CD4-positive, alpha-beta memory T cell (primary cell): ENCODE results near the gene SLC16A11. TPM values are rescaled to one million over a fixed set of nuclear protein-coding genes. Genes with fewer than 3 reads are reported as not detected.

ENCODE experiments used
- CTCF ChIA-PET: fragments of 350-600 bp; sonication (Branson Sonifier 250); formaldehyde crosslinking; loops from one replicate; lab custom pipeline; 2021; ENCODE audit warnings: inconsistent platforms; ENCODE audit not compliant: partially characterized antibody; lab: Charles Lee
- POLR2A ChIA-PET: fragments of 350-600 bp; sonication (Branson Sonifier 250); formaldehyde crosslinking; loops from one replicate; lab custom pipeline; 2021; ENCODE audit not compliant: partially characterized antibody; lab: Charles Lee
- DNase-seq, 5 donors: peaks; one replicate each; pipeline versions ENCODE4 v3.0.0 to v3.0.0-alpha.2; 2020 to 2022; ENCODE audit warnings: mixed read lengths in 1 of 5
- H3K27ac ChIP-seq: one replicate; pipeline ENCODE4 v1.7.0; 2013; ENCODE audit warnings: low read depth, low read length
- H3K27me3 ChIP-seq: 2 replicates; pipeline ENCODE4 v1.7.0; 2013; ENCODE audit warnings: mild to moderate bottlenecking, low read length, moderate library complexity; ENCODE audit not compliant: insufficient read depth
- H3K36me3 ChIP-seq: 2 replicates; pipeline ENCODE4 v1.7.0; 2013; ENCODE audit warnings: mild to moderate bottlenecking, low read length, moderate library complexity; ENCODE audit not compliant: insufficient read depth
- H3K4me1 ChIP-seq: 2 replicates; pipeline ENCODE4 v1.7.0; 2013; ENCODE audit warnings: mild to moderate bottlenecking, low read length, moderate library complexity; ENCODE audit not compliant: insufficient read depth
- H3K4me3 ChIP-seq, 2 donors: one replicate each; pipeline ENCODE4 v1.7.0; 2013; ENCODE audit warnings: low read length in 2 of 2, mild to moderate bottlenecking in 1 of 2
- H3K9me3 ChIP-seq, 2 donors: one replicate each; pipeline ENCODE4 v1.7.0; 2013; ENCODE audit warnings: low read length in 2 of 2, control low read depth in 1 of 2; ENCODE audit not compliant: control insufficient read depth in 1 of 2
- H3K27ac Mint-ChIP-seq, 7 donors: one replicate each; pipeline ENCODE4 v1.8.0; 2020 to 2021; ENCODE audit warnings: mixed read lengths in 7 of 7, mild to moderate bottlenecking in 6 of 7, inconsistent platforms in 3 of 7, moderate library complexity in 3 of 7
- H3K27me3 Mint-ChIP-seq, 2 donors: one replicate each; pipeline ENCODE4 v1.8.0; 2020 to 2021; ENCODE audit warnings: mixed read lengths in 2 of 2
- H3K36me3 Mint-ChIP-seq, 2 donors: one replicate each; pipeline ENCODE4 v1.8.0; 2020 to 2021; ENCODE audit warnings: mixed read lengths in 2 of 2, inconsistent platforms in 1 of 2, mild to moderate bottlenecking in 1 of 2
- H3K4me1 Mint-ChIP-seq, 4 donors: one replicate each; pipeline ENCODE4 v1.8.0; 2020 to 2021; ENCODE audit warnings: mixed read lengths in 4 of 4, mild to moderate bottlenecking in 1 of 4
- H3K4me3 Mint-ChIP-seq, 8 donors: one replicate each; pipeline ENCODE4 v1.8.0; 2020 to 2021; ENCODE audit warnings: mixed read lengths in 8 of 8, mild to moderate bottlenecking in 7 of 8, moderate library complexity in 6 of 8, inconsistent platforms in 3 of 8
- H3K9me3 Mint-ChIP-seq, 8 donors: one replicate each; pipeline ENCODE4 v1.8.0; 2020 to 2021; ENCODE audit warnings: mixed read lengths in 8 of 8, mild to moderate bottlenecking in 5 of 8, inconsistent platforms in 3 of 8, moderate library complexity in 1 of 8
- intact Hi-C: fragments of 100-400 bp; cut with micrococcal nuclease; formaldehyde crosslinking; loops from one replicate; pipeline ENCODE4 v1.15.1; 2023
- polyA plus RNA-seq, 2 donors: library from polyadenylated mRNA; unstranded; fragments of 300-500 nt; fragmentation: Illumina TruSeq; gene quantifications; one replicate each; pipeline ENCODE4 v1.2.3, GENCODE V29; 2021
- total RNA-seq, 2 experiments: library from RNA; stranded (reverse); gene quantifications; one replicate each; pipeline ENCODE4 v1.2.3, GENCODE V29; 2021

The SLC16A11 gene
- total and polyA plus RNA-seq, 4 experiments from 2014 or later = 0.50 to 1.2 (median 0.79) TPM

- Mint-ChIP-seq H3K27me3 (peaks cover 0 to 3% of the 10 kb centered on the region in 2 donors), H3K4me3 (no peak overlapping the region), H3K4me1 (peaks cover 27 to 60% (median 41%) of the 10 kb centered on the region in 4 donors), H3K36me3 (no peaks in the 10 kb centered on the region), H3K9me3 (no peaks in the 10 kb centered on the region), H3K27ac (peak overlapping the region in 4 of 7 donors; percentile 4 to 66 (median 30))
- no peaks in the 10 kb centered on the region for H3K9me3 ChIP-seq
- DNase-seq = no peak
- intact Hi-C loops = no loop called here
- CTCF ChIA-PET = interaction anchor here (0.5 kb wide), 1 partner anchor 677 kb away, joined by 5 read pairs; no protein-coding TSS in a partner anchor
- POLR2A ChIA-PET = no interaction called here
- H3K27ac ChIP-seq = no peak overlapping the region
- H3K27me3 ChIP-seq = no peaks in the 10 kb centered on the region
- H3K36me3 ChIP-seq = no peaks in the 10 kb centered on the region
- H3K4me1 ChIP-seq = peaks cover 50% of the 10 kb centered on the region
- no peak overlapping the region for H3K4me3 ChIP-seq
Observed at GRCh38 chr17:7026471-7027115, 17.3 kb downstream of the SLC16A11 start.

GRCh38 chr17:7025245-7025644 lies 18.6 kb downstream of the SLC16A11 start:
- CTCF ChIA-PET = interaction anchor here (0.8 to 2.1 kb wide), 6 partner anchors 11 to 115 kb away, joined by 3 to 6 read pairs (median 4); partner anchors contain the start of gene SLC16A13
- POLR2A ChIA-PET = interaction anchor here (1.3 to 3.2 kb wide), 4 partner anchors 9 to 20 kb away, joined by 4 to 32 read pairs (median 12); partner anchors contain the start of genes RNASEK and SLC16A13
- Histone ChIP-seq H3K27me3 (no peaks in the 10 kb centered on the region), H3K4me1 (peaks cover 45% of the 10 kb centered on the region), H3K27ac (no peak overlapping the region), H3K4me3 (no peak overlapping the region), H3K36me3 (no peaks in the 10 kb centered on the region), H3K9me3 (no peaks in the 10 kb centered on the region)
- Mint-ChIP-seq H3K4me3 (peak overlapping the region in 1 of 8 donors; percentile 7), H3K27me3 (peaks cover 0 to 3% of the 10 kb centered on the region in 2 donors), H3K36me3 (no peaks in the 10 kb centered on the region), H3K9me3 (no peaks in the 10 kb centered on the region), H3K4me1 (peaks cover 26 to 61% (median 44%) of the 10 kb centered on the region in 4 donors), H3K27ac (peak overlapping the region in 4 of 7 donors; percentile 3 to 97 (median 60))
- intact Hi-C loops = no loop called here
- no peak for DNase-seq

DNA sequence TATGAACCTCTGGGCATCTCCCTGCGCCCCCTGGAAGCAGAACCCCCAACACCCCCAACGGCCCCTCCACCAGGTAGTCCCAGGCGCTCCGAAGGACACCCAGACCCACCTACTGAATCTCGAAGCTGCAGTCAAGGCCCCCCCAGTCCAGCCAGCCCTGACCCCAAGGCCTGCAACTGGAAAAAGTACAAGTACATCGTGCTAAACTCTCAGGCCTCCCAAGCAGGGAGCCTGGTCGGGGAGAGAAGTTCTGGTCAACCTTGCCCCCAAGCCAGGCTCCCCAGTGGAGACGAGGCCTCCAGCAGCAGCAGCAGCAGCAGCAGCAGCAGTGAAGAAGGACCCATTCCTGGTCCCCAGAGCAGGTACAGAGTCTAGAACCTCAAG lies 19.5 kb downstream of the SLC16A11 start:
- peak overlapping the region; percentile 29 to 97 (median 89) for H3K27ac Mint-ChIP-seq

GRCh38 chr17:7023576-7024401 lies 20.1 kb downstream of the SLC16A11 start:
- H3K36me3 Mint-ChIP-seq = no peaks in the 10 kb centered on the region
- Histone ChIP-seq H3K9me3 (no peaks in the 10 kb centered on the region), H3K4me3 (peak overlapping the region in 1 of 2 donors; percentile 18), H3K27me3 (no peaks in the 10 kb centered on the region), H3K36me3 (no peaks in the 10 kb centered on the region), H3K4me1 (peaks cover 31% of the 10 kb centered on the region), H3K27ac (peak overlapping the region; percentile 56)
- peak overlapping the region; percentile 89 to 97 (median 95) for H3K27ac Mint-ChIP-seq
- H3K27me3 Mint-ChIP-seq = peaks cover 0 to 3% of the 10 kb centered on the region in 2 donors
- peak overlapping the region; percentile 61 to 88 (median 78) for H3K4me3 Mint-ChIP-seq
- intact Hi-C loops = loop anchor here (1.0 kb wide), 2 partner anchors 8 to 12 kb away; no protein-coding TSS in a partner anchor
- no peaks in the 10 kb centered on the region for H3K9me3 Mint-ChIP-seq
- ChIA-PET POLR2A (interaction anchor here (0.6 to 3.2 kb wide), 9 partner anchors 8 to 108 kb away, joined by 3 to 32 read pairs (median 4); partner anchors contain the start of genes SLC16A11 and SLC16A13), CTCF (interaction anchor here (0.7 to 6.8 kb wide), 6 partner anchors 19 to 172 kb away, joined by 3 to 64 read pairs (median 6); no protein-coding TSS in a partner anchor)
- peaks cover 12 to 49% (median 32%) of the 10 kb centered on the region in 4 donors for H3K4me1 Mint-ChIP-seq
- DNase-seq = peak; percentile 91 to 97 (median 92)

More for the DNA sequence above, 19.5 kb downstream of the SLC16A11 start:
- ChIA-PET CTCF (interaction anchor here (1.1 to 2.1 kb wide), 3 partner anchors 11 to 110 kb away, joined by 3 to 6 read pairs (median 5); partner anchors contain the start of gene SLC16A13), POLR2A (interaction anchor here (0.8 to 3.2 kb wide), 5 partner anchors 8 to 21 kb away, joined by 3 to 32 read pairs (median 7); partner anchors contain the start of gene SLC16A13)
- H3K27ac ChIP-seq = no peak overlapping the region
- no peaks in the 10 kb centered on the region for H3K36me3 ChIP-seq
- no peaks in the 10 kb centered on the region for H3K27me3 ChIP-seq
- no peaks in the 10 kb centered on the region for H3K9me3 ChIP-seq
- intact Hi-C loops = no loop called here
- DNase-seq = no peak
- H3K36me3 Mint-ChIP-seq = no peaks in the 10 kb centered on the region
- H3K9me3 Mint-ChIP-seq = no peaks in the 10 kb centered on the region
- no peak overlapping the region for H3K4me3 Mint-ChIP-seq
- peaks cover 18 to 54% (median 35%) of the 10 kb centered on the region in 4 donors for H3K4me1 Mint-ChIP-seq
- peaks cover 0 to 3% of the 10 kb centered on the region in 2 donors for H3K27me3 Mint-ChIP-seq
- peaks cover 37% of the 10 kb centered on the region for H3K4me1 ChIP-seq
- H3K4me3 ChIP-seq = no peak overlapping the region

GRCh38 chr17:7022781-7023571 lies 20.9 kb downstream of the SLC16A11 start, which contains the start of gene BCL6B:
TSS of gene BCL6B (plus strand) at chr17:7023050. CDS start at chr17:7023672, 622 bp downstream.
- Mint-ChIP-seq H3K9me3 (no peaks in the 10 kb centered on the region), H3K36me3 (no peaks in the 10 kb centered on the region), H3K4me3 (peak within 1 kb of the TSS; percentile 63 to 88 (median 78)), H3K27me3 (peaks cover 0 to 3% of the 10 kb centered on the region in 2 donors), H3K27ac (peak within 1 kb of the TSS; percentile 89 to 97 (median 95)), H3K4me1 (peaks cover 15 to 52% (median 31%) of the 10 kb centered on the region in 4 donors)
- H3K27ac ChIP-seq = peak within 1 kb of the TSS; percentile 56
- H3K9me3 ChIP-seq = no peaks in the 10 kb centered on the region
- DNase-seq = peak in 1 of 5 donors; percentile 48
- H3K4me3 ChIP-seq = peak within 1 kb of the TSS; percentile 6 to 37
- H3K27me3 ChIP-seq = no peaks in the 10 kb centered on the region
- intact Hi-C loops = loop anchor here (1.0 kb wide), 4 partner anchors 8 to 180 kb away; no protein-coding TSS in a partner anchor
- ChIA-PET CTCF (interaction anchor here (0.7 to 6.8 kb wide), 13 partner anchors 8 to 180 kb away, joined by 3 to 64 read pairs (median 9); partner anchors contain the start of gene SLC16A13), POLR2A (interaction anchor here (0.7 to 3.2 kb wide), 10 partner anchors 7 to 109 kb away, joined by 3 to 32 read pairs (median 6); partner anchors contain the start of genes RNASEK and SLC16A13)
- H3K4me1 ChIP-seq = peaks cover 34% of the 10 kb centered on the region
- H3K36me3 ChIP-seq = no peaks in the 10 kb centered on the region
